ENCODE measurements around the gene AFAP1.

DNA sequence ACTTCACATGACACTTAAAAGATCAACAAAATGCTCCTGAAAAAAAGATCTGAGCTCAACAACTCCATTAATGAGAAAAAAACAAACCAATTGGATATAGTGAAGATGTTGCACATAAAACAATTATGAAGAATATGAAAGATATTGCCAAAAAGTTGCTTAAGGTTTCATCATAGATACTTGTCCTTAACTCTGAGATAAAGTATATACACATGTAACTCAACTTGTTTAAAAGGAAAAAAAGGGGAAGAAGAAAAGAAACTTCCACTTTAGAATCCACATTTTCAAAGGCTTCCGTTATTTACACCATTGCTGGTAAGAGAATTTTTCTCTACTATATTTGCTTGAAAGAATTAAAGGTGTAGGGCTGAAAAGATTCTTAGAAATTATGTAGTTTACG is 2.7 kb downstream of the AFAP1 start:
- TF ChIP-seq CTCF (conservative IDR thresholded peaks at IDR 0.05; ENCODE audit: low read length) (no peak), EZH2phosphoT487 (IDR thresholded peaks at IDR 0.05; ENCODE audit: borderline replicate concordance, low read depth, low read length) (no peak)
